Fibroblast of lung (primary cell): ENCODE measurements around the gene SEC14L1. TPM values are rescaled to one million over a fixed set of nuclear protein-coding genes. Genes with fewer than 3 reads are reported as not detected.
"Not testable (repeated sequence)": the region's sequence is repeated elsewhere in the genome, so short reads cannot be mapped to it uniquely, and the experiment has no call there.

Experiments used
- DNase-seq, 2 donors: peaks; one replicate each; pipeline versions ENCODE4 v3.0.0 to v3.0.0-alpha.2; 2010; ENCODE audit warnings: low read depth in 2 of 2
- H2AFZ ChIP-seq: 2 replicates; pipeline ENCODE4 v1.5.1; 2012; ENCODE audit warnings: low read length, control low read depth, inconsistent platforms
- H3K27ac ChIP-seq: 2 replicates; pipeline ENCODE4 v1.5.1; 2011; ENCODE audit warnings: low read length, control low read depth; ENCODE audit not compliant: insufficient read depth
- H3K27me3 ChIP-seq: 2 replicates; pipeline ENCODE4 v1.5.1; 2011; ENCODE audit warnings: mild to moderate bottlenecking, low read length; ENCODE audit not compliant: control insufficient read depth, insufficient read depth
- H3K36me3 ChIP-seq: 2 replicates; pipeline ENCODE4 v1.5.1; 2011; ENCODE audit warnings: low read length; ENCODE audit not compliant: control insufficient read depth, insufficient read depth
- H3K4me1 ChIP-seq: 2 replicates; pipeline ENCODE4 v1.5.1; 2011; ENCODE audit warnings: low read length; ENCODE audit not compliant: control insufficient read depth, insufficient read depth; ENCODE audit errors: extremely low read depth
- H3K4me2 ChIP-seq: 2 replicates; pipeline ENCODE4 v1.5.1; 2011; ENCODE audit warnings: low read length, control low read depth; ENCODE audit not compliant: insufficient read depth; ENCODE audit errors: extremely low read depth
- H3K4me3 ChIP-seq, 4 experiments: fragments of 200-600 bp in 1 of 4; sonication (generic) in 1 of 4; replicated peaks in 1 of 4; 2 replicates each; pipeline ENCODE4 v1.5.1; 2011 to 2016; ENCODE audit warnings: low read length in 4 of 4, low read depth in 3 of 4, mild to moderate bottlenecking in 3 of 4, control low read depth in 2 of 4, inconsistent platforms in 1 of 4, mixed read lengths in 1 of 4; ENCODE audit not compliant: insufficient read depth in 1 of 4; ENCODE audit errors: control extremely low read depth in 1 of 4
- H3K79me2 ChIP-seq: 2 replicates; pipeline ENCODE4 v1.5.1; 2012; ENCODE audit warnings: mild to moderate bottlenecking, low read length, inconsistent platforms; ENCODE audit not compliant: control insufficient read depth, insufficient read depth
- H3K9ac ChIP-seq: 2 replicates; pipeline ENCODE4 v1.5.1; 2011; ENCODE audit warnings: mild to moderate bottlenecking, low read length, control low read depth; ENCODE audit not compliant: insufficient read depth
- H3K9me3 ChIP-seq: 2 replicates; pipeline ENCODE4 v1.5.1; 2012; ENCODE audit warnings: low read depth, low read length; ENCODE audit not compliant: control insufficient read depth, insufficient read depth
- H4K20me1 ChIP-seq: 2 replicates; pipeline ENCODE4 v1.5.1; 2011; ENCODE audit warnings: low read length; ENCODE audit not compliant: control insufficient read depth, insufficient read depth; ENCODE audit errors: extremely low read depth
- EZH2 ChIP-seq: IDR thresholded peaks from 2 replicates; pipeline ENCODE4 v1.5.1; 2012; ENCODE audit warnings: low read length, control low read depth, mild to moderate bottlenecking; ENCODE audit errors: missing control alignments
- polyA plus RNA-seq, 2 donors: library from polyadenylated mRNA; depleted of rRNA in 1 of 2; stranded (reverse) in 1 of 2; unstranded in 1 of 2; fragments of >200 nt; gene quantifications; 2 replicates each; pipeline ENCODE4 v1.2.1, GENCODE V29; 2011 to 2012; ENCODE audit warnings: missing spikeins in 1 of 2
- total RNA-seq: library from RNA; depleted of rRNA; stranded (reverse); fragments of >200 nt; gene quantifications from 2 replicates; pipeline ENCODE4 v1.2.1, GENCODE V29; 2014
- TF ChIP-seq, protein P1 (sequence below), 2 donors: IDR thresholded peaks in 1 of 2; conservative IDR thresholded peaks in 1 of 2; 1 replicate in 1 of 2; 2 replicates in 1 of 2; pipeline ENCODE4 v1.5.1; 2011 to 2012; ENCODE audit warnings: low read length in 2 of 2, control low read depth in 1 of 2, inconsistent platforms in 1 of 2, low read depth in 1 of 2, mild to moderate bottlenecking in 1 of 2

SEC14L1 gene
- total and polyA plus RNA-seq, 2 donors (not counting 1 experiment from before 2014, with no cell fraction given), result 21.1 to 32.9 TPM

DNA sequence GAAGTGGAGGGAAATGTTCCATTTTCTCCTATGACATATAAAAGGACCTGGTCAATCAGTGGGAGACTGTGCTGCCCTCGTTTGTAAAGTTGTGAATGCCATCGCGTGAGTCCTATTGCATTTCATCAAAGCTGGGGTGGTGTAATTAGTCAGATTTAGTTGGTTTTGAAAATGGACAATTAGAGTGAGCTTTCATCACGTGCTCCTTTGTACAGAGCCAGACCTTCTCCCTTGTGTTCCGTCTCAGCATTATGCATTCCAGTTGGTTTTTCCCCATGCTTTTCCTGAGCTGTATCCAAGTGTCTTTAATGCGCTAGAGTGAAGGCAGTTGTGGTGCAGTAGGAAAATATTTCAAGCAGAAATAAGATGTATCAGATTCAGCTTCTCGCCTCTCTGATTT is 10.4 kb downstream of the SEC14L1 start:
- Histone ChIP-seq H3K9ac (no peak overlapping the region), H3K79me2 (peaks cover 44% of the 10 kb centered on the region), H4K20me1 (no peaks in the 10 kb centered on the region), H2AFZ (no peak overlapping the region), H3K9me3 (no peaks in the 10 kb centered on the region), H3K4me3 (no peak overlapping the region), H3K4me1 (no peaks in the 10 kb centered on the region), H3K27ac (no peak overlapping the region), H3K4me2 (no peak overlapping the region), H3K27me3 (no peaks in the 10 kb centered on the region), H3K36me3 (peaks cover 2% of the 10 kb centered on the region)
- TF ChIP-seq, protein P1, sequence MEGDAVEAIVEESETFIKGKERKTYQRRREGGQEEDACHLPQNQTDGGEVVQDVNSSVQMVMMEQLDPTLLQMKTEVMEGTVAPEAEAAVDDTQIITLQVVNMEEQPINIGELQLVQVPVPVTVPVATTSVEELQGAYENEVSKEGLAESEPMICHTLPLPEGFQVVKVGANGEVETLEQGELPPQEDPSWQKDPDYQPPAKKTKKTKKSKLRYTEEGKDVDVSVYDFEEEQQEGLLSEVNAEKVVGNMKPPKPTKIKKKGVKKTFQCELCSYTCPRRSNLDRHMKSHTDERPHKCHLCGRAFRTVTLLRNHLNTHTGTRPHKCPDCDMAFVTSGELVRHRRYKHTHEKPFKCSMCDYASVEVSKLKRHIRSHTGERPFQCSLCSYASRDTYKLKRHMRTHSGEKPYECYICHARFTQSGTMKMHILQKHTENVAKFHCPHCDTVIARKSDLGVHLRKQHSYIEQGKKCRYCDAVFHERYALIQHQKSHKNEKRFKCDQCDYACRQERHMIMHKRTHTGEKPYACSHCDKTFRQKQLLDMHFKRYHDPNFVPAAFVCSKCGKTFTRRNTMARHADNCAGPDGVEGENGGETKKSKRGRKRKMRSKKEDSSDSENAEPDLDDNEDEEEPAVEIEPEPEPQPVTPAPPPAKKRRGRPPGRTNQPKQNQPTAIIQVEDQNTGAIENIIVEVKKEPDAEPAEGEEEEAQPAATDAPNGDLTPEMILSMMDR (conservative IDR thresholded peaks at IDR 0.05 in 1 of 2, IDR thresholded peaks at IDR 0.05 in 1 of 2; ENCODE audit: low read depth in 1 of 2, low read length in 2 of 2), result no peak
- TF ChIP-seq EZH2, result no peak
- peak in 1 of 2 donors; percentile 55 for DNase-seq

- H3K27me3 ChIP-seq, H3K4me1 ChIP-seq, H3K36me3 ChIP-seq, H2AFZ ChIP-seq, DNase-seq, H3K27ac ChIP-seq, H3K9me3 ChIP-seq, H3K9ac ChIP-seq, H3K4me2 ChIP-seq, H3K4me3 ChIP-seq, H4K20me1 ChIP-seq: not testable (repeated sequence)
- peaks cover 44% of the 10 kb centered on the region for H3K79me2 ChIP-seq
These were observed 11.3 kb downstream of the SEC14L1 start for GRCh38 chr17:77152056-77152455.

DNA sequence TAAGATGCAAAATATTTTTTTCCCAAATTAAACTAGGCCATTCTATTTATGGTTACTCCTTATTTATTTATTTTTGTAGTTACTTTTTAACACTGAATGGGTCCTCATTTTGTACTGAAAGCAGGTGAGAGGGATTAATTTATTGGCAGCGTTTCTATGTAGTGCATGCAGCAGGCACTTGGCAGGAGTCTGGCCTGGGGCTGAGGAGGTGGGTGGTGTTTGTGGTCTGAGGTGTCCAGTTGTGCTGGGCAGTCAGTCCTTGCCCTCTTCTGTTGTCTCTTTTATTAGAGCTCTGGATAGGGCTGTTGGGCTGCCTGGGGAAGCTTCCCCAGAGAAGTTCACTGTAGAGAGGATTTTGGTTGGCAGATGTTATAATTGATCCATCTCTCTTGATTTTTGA is 12.7 kb downstream of the SEC14L1 start:
- H3K9ac ChIP-seq, result no peak overlapping the region
- H3K79me2 ChIP-seq, result peaks cover 47% of the 10 kb centered on the region
- no peak overlapping the region for H3K4me2 ChIP-seq
- no peaks in the 10 kb centered on the region for H3K9me3 ChIP-seq
- no peaks in the 10 kb centered on the region for H4K20me1 ChIP-seq
- no peak overlapping the region for H3K27ac ChIP-seq
- H3K4me3 ChIP-seq, result no peak overlapping the region
- no peaks in the 10 kb centered on the region for H3K36me3 ChIP-seq
- no peaks in the 10 kb centered on the region for H3K27me3 ChIP-seq
- TF ChIP-seq EZH2, result no peak
- TF ChIP-seq, protein P1 (conservative IDR thresholded peaks at IDR 0.05 in 1 of 2, IDR thresholded peaks at IDR 0.05 in 1 of 2; ENCODE audit: low read depth in 1 of 2, low read length in 2 of 2), result no peak
- no peaks in the 10 kb centered on the region for H3K4me1 ChIP-seq
- no peak overlapping the region for H2AFZ ChIP-seq
- peak in 1 of 2 donors; percentile 30 for DNase-seq
